GM10266 (cell line): ENCODE data around the gene PEAK1.

Experiments used
- DNase-seq: peaks from one replicate; pipeline ENCODE4 v3.0.0; 2012; ENCODE audit errors: extremely low spot score
- CTCF ChIP-seq: IDR thresholded peaks from 2 replicates; pipeline ENCODE4 v1.5.1; 2012; ENCODE audit warnings: mild to moderate bottlenecking, low read depth; ENCODE audit not compliant: control insufficient read depth, insufficient read depth; ENCODE audit errors: missing control alignments

Gene PEAK1

GRCh38 chr15:77356305-77356704 is 63.6 kb downstream of the PEAK1 start:
- TF ChIP-seq CTCF, result no peak

GRCh38 chr15:77355321-77355720 is 64.6 kb downstream of the PEAK1 start:
- TF ChIP-seq CTCF, result no peak
- no peak for DNase-seq

More at GRCh38 chr15:77356305-77356704, 63.6 kb downstream of the PEAK1 start:
- DNase-seq, result no peak

- no peak for DNase-seq
- no peak for TF ChIP-seq CTCF
Measured at GRCh38 chr15:77354063-77354462, 65.8 kb downstream of the PEAK1 start.

GRCh38 chr15:77352887-77353286 is 67.0 kb downstream of the PEAK1 start:
- no peak for DNase-seq
- TF ChIP-seq CTCF, result no peak

GRCh38 chr15:77350792-77351191 is 69.1 kb downstream of the PEAK1 start:
- no peak for DNase-seq

GRCh38 chr15:77349666-77350065 is 70.2 kb downstream of the PEAK1 start:
- no peak for DNase-seq
- no peak for TF ChIP-seq CTCF

More at GRCh38 chr15:77350792-77351191, 69.1 kb downstream of the PEAK1 start:
- no peak for TF ChIP-seq CTCF

- no peak for TF ChIP-seq CTCF
- DNase-seq, result no peak
Measured at GRCh38 chr15:77348511-77348910, 71.4 kb downstream of the PEAK1 start.

GRCh38 chr15:77347197-77347596 is 72.7 kb downstream of the PEAK1 start:
- TF ChIP-seq CTCF, result no peak
- DNase-seq, result no peak
